ENCODE measurements around the gene LRG1.

Gene LRG1

GRCh38 chr19:4498694-4499093 lies 41.1 kb downstream of the LRG1 start:
- in situ Hi-C loops (cut with HindIII; ENCODE audit: low sequenced_read_pairs) = no loop called here

- in situ Hi-C loops (cut with HindIII; ENCODE audit: low sequenced_read_pairs) = no loop called here
These were observed 42.0 kb downstream of the LRG1 start for GRCh38 chr19:4497770-4498389.

GRCh38 chr19:4496304-4496703 lies 43.5 kb downstream of the LRG1 start:
- in situ Hi-C loops (cut with HindIII; ENCODE audit: low sequenced_read_pairs) = no loop called here

- in situ Hi-C loops (cut with HindIII; ENCODE audit: low sequenced_read_pairs) = no loop called here
These were observed 44.4 kb downstream of the LRG1 start for GRCh38 chr19:4495471-4495870.

GRCh38 chr19:4494691-4495064 lies 45.2 kb downstream of the LRG1 start:
- in situ Hi-C loops (cut with HindIII; ENCODE audit: low sequenced_read_pairs) = no loop called here

GRCh38 chr19:4493929-4494690 lies 45.7 kb downstream of the LRG1 start:
- in situ Hi-C loops (cut with HindIII; ENCODE audit: low sequenced_read_pairs) = no loop called here

- in situ Hi-C loops (cut with HindIII; ENCODE audit: low sequenced_read_pairs) = no loop called here
These were observed 46.5 kb downstream of the LRG1 start for GRCh38 chr19:4493104-4493928.

GRCh38 chr19:4492337-4493103 lies 47.3 kb downstream of the LRG1 start:
- in situ Hi-C loops (cut with HindIII; ENCODE audit: low sequenced_read_pairs) = no loop called here

- in situ Hi-C loops (cut with HindIII; ENCODE audit: low sequenced_read_pairs) = no loop called here
These were observed 48.4 kb downstream of the LRG1 start for GRCh38 chr19:4491446-4491845.

- in situ Hi-C loops (cut with HindIII; ENCODE audit: low sequenced_read_pairs) = no loop called here
These were observed 51.3 kb downstream of the LRG1 start for GRCh38 chr19:4488496-4488895.

- in situ Hi-C loops (cut with HindIII; ENCODE audit: low sequenced_read_pairs) = no loop called here
These were observed 52.3 kb downstream of the LRG1 start for GRCh38 chr19:4487572-4487971.

All from endothelial cell of hepatic sinusoid (primary cell).